Measurements from ENCODE around the gene PSMD10.

PSMD10 gene

DNA sequence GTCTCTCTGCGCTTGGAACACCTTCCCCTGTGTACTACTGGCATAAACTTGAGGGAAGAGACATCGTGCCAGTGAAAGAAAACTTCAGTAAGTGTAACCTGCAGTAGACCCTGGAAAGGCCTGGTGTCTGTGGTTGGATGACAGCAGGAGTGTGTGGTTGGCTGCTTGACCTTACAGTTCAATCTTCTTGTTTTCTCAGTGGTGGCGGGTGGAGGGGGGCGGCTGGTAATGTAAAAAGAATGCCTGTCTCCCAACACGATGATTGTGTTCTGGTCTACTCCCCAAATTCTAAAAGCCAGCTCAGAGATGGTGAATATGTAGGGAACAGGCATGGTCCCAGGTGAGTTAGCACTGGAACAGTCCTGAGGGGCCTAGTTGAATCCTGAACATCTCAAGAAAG lies 18.6 kb downstream of the PSMD10 start:
- DNase-seq (ENCODE audit: low read depth in 2 of 2, low spot score in 1 of 2): no peak

GRCh38 chrX:108071578-108071977 lies 19.8 kb downstream of the PSMD10 start:
- no peak for DNase-seq (ENCODE audit: low read depth in 2 of 2, low spot score in 1 of 2)

- no peak for DNase-seq (ENCODE audit: low read depth in 2 of 2, low spot score in 1 of 2)
Observed at GRCh38 chrX:108070891-108071290, 20.5 kb downstream of the PSMD10 start.

DNA sequence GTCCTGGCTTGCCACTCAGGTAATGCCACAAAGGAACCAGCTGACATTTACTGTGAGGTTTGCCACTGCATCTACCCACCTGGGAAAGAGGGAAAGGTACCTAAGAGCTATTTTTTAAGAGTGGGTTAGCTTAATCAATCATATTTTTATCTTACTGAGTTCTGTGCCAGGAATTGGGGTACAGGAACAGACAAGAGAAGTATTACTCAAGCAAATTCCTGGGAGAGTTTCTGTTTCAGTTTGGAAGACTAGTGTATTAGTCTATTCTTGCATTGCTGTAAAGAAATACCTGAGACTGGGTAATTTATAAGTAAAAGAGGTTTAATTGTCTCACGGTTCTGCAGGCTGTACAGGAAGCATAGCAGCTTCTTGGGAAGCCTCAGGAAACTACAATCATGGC lies 23.2 kb downstream of the PSMD10 start:
- DNase-seq (ENCODE audit: low read depth in 2 of 2, low spot score in 1 of 2): no peak

- DNase-seq (ENCODE audit: low read depth in 2 of 2, low spot score in 1 of 2): no peak
Observed at GRCh38 chrX:108064613-108065012, 26.7 kb downstream of the PSMD10 start.

GRCh38 chrX:108064001-108064400 lies 27.3 kb downstream of the PSMD10 start:
- DNase-seq (ENCODE audit: low read depth in 2 of 2, low spot score in 1 of 2): no peak

- DNase-seq (ENCODE audit: low read depth in 2 of 2, low spot score in 1 of 2): no peak
Observed at GRCh38 chrX:108059801-108060200, 31.5 kb downstream of the PSMD10 start.

- DNase-seq (ENCODE audit: low read depth in 2 of 2, low spot score in 1 of 2): no peak
Observed at GRCh38 chrX:108055546-108055945, 35.8 kb downstream of the PSMD10 start.

GRCh38 chrX:108053218-108053617 lies 38.1 kb downstream of the PSMD10 start:
- DNase-seq (ENCODE audit: low read depth in 2 of 2, low spot score in 1 of 2): no peak

- DNase-seq (ENCODE audit: low read depth in 2 of 2, low spot score in 1 of 2): no peak
Observed at GRCh38 chrX:108049649-108050048, 41.7 kb downstream of the PSMD10 start.

DNA sequence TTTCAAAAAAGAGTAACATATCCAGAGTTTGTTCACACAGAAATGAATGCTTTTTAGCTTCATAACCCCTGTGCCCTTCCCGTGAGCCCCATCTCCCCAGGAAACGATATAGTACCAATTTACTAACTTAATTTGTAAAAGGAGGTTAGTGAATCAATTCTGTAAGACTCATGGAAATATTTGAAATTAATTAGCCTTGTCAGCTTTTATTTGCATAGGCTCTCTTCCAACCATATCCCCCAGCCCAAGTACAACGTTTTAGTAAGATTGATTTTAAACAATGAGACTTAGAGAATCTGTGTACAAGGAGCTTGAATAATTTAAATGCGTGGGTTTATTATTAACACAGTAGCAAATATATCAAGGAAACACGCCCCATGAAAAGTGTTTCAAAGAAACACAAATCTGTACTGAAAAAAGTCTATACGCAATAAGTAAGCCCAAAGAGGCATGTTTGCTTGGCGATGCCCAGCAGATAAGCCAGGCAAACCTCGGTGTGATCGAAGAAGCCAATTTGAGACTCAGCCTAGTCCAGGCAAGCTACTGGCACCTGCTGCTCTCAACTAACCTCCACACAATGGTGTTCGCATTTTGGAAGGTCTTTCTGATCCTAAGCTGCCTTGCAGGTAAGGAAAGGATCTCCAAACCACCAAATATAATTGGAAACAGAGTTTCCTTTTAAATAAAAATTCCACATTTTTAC lies 46.6 kb downstream of the PSMD10 start, which contains the start of gene VSIG1:
Gene VSIG1, plus strand, starts transcription at position 512 of the 703 bp plus-strand sequence. Its CDS starts 66 bp downstream, at position 578.
- DNase-seq (ENCODE audit: low read depth in 2 of 2, low spot score in 1 of 2): no peak

GRCh38 chrX:108036298-108036973 lies 54.9 kb downstream of the PSMD10 start:
- no peak for DNase-seq (ENCODE audit: low read depth in 2 of 2, low spot score in 1 of 2)

DNA sequence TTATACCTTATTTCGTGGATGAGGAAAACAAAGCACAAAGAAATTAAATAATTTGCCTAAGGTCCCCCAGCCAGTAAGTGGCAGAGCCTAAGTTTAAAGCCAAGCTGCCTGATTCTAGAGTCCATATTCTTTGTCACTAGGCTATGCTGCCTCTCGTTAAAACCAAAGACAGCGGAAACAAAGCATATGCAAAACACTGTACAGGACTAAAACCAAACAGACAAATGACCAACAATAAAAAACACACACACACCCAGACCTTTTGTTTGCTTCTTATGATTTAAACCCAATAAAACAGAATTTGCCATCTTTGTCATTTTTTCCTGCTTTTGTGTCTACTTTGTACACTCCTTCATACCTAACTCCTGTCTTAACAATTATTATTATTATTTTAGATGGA lies 56.6 kb downstream of the PSMD10 start:
- no peak for DNase-seq (ENCODE audit: low read depth in 2 of 2, low spot score in 1 of 2)

All from stimulated activated CD8-positive, alpha-beta memory T cell treated with anti-CD3 and anti-CD28 coated beads, Interleukin-4, amount 100 ng/mL, for 4 hours (primary cell).